Measurements from ENCODE around the gene DPEP2.
"Not testable (repeated sequence)": the region's sequence is repeated elsewhere in the genome, so short reads cannot be mapped to it uniquely, and the experiment has no call there.

Gene DPEP2

GRCh38 chr16:68005786-68006286, 6.6 kb upstream of the DPEP2 start:
- DNase-seq (ENCODE audit: low spot score): no peak

GRCh38 chr16:68005211-68005610, 5.9 kb upstream of the DPEP2 start:
- no peak for DNase-seq (ENCODE audit: low spot score)

- no peak for DNase-seq (ENCODE audit: low spot score)
Observed at GRCh38 chr16:68003031-68003430, 3.7 kb upstream of the DPEP2 start.

DNA sequence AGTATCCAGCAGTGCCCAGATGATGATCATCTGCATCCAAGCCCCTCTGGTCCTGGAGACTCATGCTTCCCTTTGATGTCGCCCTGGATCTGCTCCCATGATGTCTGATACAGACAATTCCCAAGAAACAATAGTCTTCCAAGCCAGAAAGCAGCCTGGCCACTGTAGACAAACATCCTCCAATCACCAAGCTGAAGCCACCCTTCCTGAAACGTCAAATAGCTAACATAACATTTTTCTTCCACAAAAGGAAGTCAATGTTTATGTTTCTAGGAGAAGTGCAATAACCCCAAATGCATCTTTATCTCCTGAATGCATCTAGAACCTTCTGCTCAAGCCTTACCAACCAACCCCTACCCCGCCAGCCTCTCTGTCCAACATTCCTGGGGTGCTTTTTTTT, 1.2 kb upstream of the DPEP2 start:
- peak; percentile 2 for DNase-seq (ENCODE audit: low spot score)

DNA sequence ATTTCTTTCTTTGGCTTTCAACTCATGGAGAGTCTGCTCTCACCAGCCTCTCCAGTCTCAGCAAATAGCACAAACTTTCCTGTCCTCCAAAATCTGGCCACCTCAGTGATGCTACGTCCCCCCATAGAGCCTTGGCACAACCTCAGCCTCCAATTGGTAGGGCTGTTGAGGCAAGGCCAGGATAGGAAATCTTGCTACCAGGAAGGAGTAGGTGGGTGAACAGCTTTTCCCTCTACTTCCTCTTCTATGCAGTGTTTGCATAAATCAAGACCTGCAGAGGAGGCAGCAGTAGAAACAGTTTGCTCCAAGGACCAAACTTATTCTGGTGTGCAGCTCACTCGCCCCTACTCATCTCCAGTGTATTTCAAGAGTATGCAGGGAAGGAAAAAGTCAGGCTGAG, 701 bp upstream of the DPEP2 start:
- DNase-seq (ENCODE audit: low spot score): no peak

DNA sequence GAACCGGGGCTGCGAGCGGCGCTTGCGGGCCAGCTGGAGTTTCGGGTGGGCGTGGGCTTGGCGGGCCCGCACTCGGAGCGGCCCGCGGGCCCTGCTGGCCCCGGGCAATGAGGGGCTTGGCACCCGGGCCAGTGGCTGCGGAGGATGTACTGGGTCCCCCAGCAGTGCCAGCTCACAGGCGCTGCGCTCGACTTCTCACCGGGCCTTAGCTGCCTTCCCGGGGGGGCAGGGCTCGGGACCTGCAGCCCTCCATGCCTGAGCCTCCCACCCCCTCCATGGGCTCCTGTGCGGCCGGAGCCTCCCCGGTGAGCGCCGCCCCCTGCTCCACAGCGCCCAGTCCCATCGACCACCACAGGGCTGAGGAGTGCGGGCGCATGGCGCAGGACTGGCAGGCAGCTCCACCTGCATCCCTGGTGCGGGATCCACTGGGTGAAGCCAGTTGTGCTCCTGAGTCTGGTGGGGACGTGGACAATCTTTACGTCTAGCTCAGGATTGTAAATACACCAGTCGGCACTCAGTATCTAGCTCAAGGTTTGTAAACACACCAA, 979 bp downstream of the DPEP2 start:
- not testable (repeated sequence) for DNase-seq (ENCODE audit: low spot score)

DNA sequence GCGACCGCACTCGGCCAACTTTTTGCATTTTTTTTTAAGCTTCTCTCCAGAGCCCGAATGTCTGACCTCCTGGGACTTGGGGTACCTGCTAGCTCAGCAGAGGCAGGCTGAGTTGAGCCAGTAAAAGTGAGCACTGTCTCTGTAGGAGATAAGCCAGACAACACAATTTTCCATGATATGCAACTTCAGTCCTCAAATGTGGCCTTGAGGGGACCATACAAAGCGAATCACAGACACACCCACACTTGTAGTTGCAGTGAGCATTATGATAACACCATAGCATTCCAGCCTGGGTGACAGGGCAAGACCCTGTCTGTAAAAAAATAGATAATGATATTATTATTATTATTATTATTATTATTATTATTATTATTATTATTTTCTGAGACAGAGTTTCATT, 2.6 kb downstream of the DPEP2 start:
- no peak for DNase-seq (ENCODE audit: low spot score)

DNA sequence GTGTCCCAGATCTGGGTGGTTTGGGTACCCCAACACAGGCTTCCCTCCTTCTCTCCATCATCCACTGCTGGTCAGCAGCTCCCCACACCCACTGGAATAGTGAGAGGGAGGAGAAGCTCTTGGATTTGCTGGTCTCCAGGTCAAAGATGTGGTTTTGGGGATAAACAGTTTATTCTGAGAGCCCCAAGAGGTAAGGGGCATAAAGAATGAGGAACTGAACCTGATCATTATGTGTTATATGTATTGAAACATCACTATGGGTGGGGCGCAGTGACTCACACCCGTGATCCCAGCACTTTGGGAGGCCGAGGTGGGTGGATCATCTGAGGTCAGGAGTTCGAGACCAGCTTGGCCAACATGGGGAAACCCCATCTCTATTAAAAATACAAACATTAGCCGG, 3.9 kb downstream of the DPEP2 start:
- DNase-seq (ENCODE audit: low spot score): no peak

GRCh38 chr16:67994040-67994408, 5.3 kb downstream of the DPEP2 start:
- DNase-seq (ENCODE audit: low spot score): not testable (repeated sequence)

GRCh38 chr16:67993207-67994039, 5.9 kb downstream of the DPEP2 start:
- DNase-seq (ENCODE audit: low spot score): peak; percentile 95

DNA sequence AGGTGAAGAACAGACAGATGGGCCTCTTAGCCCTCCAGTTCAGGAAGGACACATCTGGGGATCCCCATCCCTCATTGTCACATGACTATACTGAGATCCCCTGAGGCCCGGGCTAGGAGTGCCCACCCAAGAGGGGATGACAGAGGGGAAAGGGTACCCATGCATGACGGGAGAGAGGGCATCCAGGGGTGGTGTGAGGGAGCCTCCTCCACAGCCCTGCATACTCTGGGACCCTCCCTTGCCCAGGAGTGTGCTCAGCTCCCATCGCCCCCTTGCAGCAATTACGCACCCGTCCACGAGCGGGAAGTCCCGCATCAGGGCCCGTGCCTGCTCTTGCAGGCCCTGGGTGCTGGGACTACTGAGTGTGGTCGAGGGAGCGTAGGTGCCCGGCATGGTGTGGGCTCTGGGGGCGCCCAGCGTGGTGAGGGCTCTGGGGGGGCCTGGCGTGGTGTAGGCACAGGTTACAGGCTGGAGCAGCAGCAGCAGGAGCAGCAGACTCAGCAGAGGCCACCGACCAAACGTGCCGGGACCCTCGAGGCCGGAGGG, 6.5 kb downstream of the DPEP2 start:
- no peak for DNase-seq (ENCODE audit: low spot score)

DNA sequence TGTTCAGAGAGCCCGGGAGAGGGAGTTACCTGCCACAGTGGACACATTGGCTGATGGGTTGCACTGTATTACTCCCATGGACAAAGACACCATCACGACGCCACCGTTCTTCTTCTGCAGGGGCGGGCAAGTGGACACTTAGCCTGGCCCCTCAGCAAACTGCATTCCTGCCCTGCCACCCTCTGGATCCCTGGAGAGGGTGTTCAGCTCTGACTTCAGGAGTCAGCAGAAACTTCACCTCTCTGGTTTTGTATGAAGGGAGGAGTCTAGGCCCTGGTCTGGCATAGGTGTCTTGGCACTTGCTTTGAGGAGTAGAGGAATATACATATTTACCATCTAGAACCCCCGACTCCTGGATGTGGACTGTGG, 9.3 kb downstream of the DPEP2 start:
- no peak for DNase-seq (ENCODE audit: low spot score)

DNA sequence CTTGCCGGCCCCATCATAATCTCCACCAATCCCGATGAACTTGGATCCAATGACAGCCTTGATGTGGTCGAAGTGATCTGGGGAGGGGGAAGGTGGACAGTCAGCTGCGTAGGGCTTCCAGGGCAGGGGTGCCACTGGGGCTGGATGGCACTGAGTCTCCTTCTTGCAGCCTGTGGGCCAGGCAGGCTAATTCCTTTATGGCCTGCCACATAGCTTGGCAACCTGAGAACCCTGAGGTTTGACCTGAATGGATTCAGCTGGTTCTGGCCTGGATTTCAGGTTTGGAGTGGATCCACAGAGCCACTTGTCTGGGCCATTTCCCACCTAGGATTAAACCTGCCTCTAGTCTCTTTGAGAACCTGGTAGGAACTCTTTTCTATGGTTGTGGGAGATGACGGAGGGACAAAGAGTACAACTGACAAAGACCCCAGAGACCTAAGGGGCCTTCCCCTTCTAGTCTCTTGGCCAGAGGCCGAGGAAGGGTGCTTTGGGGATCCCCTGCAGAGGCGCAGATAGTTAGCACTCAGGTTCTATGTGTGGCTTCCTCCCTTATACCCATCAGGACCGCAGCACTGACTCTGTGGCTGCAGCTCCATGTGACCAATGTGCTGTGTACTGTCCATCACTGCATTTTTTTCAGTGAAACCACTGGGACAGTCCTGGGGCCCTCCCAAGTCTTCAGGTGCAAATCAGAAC, 9.8 kb downstream of the DPEP2 start:
- DNase-seq (ENCODE audit: low spot score): no peak

GRCh38 chr16:67988675-67989074, 10.6 kb downstream of the DPEP2 start:
- no peak for DNase-seq (ENCODE audit: low spot score)

DNA sequence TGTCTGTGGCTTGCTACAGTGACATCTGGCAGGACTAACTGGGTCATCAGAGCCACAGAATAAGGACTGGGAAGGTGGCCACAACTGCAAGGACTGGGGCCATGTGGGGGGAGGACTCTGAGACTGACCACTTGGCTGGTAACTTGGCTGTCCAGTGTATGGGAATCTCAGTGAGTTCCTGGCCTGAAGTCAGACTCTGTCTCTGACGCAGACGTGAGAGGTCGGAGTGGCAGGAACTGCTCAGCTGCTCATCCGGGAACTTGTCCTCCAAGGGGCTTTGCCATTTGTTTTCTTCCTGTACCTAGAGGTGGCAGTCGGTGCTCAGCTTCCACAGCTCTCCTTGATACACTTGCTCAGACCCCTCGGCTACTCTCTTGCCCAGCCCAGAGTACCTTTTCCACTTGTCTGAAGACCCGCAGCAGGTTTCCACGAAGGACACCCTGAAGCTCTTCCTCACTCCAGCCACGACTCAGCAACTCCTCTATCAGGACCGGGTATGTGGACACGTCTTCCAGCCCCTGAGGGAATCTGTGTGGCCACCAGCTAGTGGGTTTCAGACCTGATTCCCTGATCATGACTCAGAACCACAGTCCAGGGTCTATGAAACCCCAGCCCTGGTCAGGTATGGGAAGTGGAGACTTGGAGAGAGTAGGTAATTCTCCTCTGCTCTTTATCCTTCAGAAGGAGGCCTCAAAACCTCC, 11.7 kb downstream of the DPEP2 start:
- no peak for DNase-seq (ENCODE audit: low spot score)

GRCh38 chr16:67986949-67987348, 12.3 kb downstream of the DPEP2 start:
- DNase-seq (ENCODE audit: low spot score): no peak

DNA sequence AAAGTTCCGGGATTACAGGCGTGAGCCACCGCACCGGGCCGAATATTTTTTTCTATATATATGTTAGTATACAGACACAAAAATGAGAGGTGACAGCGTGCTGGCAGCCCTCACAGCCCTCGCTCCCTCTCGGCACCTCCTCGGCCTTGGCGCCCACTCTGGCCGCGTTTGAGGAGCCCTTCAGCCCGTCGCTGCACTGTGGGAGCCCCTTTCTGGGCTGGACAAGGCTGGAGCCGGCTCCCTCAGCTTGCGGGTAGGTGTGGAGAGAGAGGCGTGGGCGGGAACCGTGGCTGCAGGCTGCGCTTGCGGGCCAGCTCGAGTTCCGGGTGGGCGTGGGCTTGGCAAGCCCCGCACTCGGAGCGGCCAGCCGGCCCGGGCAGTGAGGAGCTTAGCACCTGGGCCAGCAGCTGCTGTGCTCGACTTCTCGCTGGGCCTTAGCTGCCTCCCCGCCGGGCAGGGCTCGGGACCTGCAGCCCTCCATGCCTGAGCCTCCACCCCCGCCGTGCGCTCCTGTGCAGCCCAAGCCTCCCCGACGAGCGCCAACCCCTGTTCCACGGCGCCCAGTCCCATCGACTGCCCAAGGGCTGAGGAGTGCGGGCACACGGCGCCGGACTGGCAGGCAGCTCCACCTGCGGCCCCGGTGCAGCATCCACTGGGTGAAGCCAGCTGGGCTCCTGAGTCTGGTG, 17.1 kb downstream of the DPEP2 start:
- DNase-seq (ENCODE audit: low spot score): no peak

DNA sequence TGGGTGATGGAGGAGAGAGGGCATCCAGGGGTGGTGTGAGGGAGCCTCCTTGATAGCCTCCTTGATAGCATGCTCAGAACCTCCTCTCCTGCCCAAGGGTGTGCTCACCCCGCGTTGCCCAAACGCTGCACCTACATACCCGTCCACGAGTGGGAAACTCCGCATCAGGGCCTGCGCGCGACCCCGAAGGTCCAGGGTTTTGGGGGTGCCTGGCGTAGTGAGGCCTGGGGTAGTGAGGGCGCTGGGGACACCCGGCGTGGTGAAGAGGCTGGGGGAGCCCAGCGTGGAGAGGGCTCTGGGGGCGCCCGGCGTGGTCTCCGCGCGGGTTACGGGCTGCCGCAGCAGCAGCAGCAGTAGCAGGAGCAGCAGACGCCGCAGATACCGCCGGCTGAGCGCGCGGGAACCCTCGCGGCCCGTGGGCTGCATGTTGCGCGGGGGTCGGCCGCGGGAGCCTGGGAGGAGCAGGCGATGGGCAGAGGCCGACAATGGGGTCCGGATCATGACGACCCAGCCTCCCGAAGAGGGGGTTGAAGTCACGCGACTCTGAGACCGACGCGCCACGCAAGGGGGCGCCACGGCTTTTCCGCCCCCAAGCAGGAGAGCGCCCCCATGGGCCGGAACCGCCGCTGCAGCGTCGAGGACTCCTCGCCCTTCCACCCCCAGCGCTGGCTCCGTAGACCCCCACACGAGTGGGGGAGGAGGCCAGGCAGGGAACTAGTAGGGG, 19.2 kb downstream of the DPEP2 start, which contains the start of gene DPEP3:
DPEP3 (minus strand) TSS at position 545 of the 724 bp plus-strand sequence; CDS start at position 426, 119 bp downstream.
- no peak for DNase-seq (ENCODE audit: low spot score)

DNA sequence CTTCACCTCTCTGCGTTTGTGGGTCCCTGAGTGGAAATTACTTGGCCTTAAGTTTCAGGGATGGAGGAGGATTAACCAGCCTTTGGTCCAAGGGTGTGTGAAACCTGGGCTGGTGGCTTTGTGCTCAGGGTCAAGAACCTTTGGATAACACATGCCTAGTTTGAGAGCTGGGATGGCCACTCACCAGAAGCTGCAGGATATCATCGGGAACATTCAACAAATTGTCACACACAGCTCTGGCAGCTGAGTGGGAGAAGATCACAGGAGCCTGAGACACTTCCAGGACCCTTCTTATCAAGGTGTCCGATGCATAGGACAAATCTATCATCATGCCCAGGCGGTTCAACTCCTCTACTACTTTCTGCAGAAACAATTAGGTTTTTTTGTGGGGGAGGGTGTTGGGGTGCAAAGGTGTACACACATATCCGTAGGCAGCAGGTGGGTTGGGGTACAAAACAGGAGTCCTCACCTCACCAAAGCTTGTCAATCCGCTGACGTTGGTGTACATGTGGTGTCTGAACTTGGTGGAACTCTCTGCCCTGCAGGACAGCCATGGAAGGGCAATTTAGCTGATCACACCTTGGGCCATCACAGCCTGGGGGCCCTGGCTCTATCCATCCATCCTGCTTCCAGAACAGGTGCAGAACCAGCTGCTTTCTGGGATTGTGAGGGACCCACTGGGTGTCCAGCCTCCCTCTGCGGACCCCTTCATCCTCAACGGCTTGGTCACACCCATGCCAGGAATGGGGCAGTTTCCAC, 21.6 kb downstream of the DPEP2 start:
- DNase-seq (ENCODE audit: low spot score): no peak

GRCh38 chr16:67977005-67977404, 22.3 kb downstream of the DPEP2 start:
- no peak for DNase-seq (ENCODE audit: low spot score)

Data from GM03348 (cell line).